NT2/D1 (cell line): ENCODE data around the gene MALSU1.

ENCODE experiments used
- SUZ12 ChIP-seq: IDR thresholded peaks from 2 replicates; pipeline ENCODE4 v1.6.1; 2011; ENCODE audit not compliant: insufficient read length, insufficient read depth; ENCODE audit errors: extremely low read depth
- YY1 ChIP-seq: IDR thresholded peaks from 2 replicates; pipeline ENCODE4 v1.6.1; 2011; ENCODE audit not compliant: insufficient read length, insufficient read depth
- ZNF274 ChIP-seq: IDR thresholded peaks from 2 replicates; pipeline ENCODE4 v1.6.1; 2011; ENCODE audit warnings: mild to moderate bottlenecking, low read depth, low read length

GRCh38 chr7:23298141-23298881 lies 828 bp upstream of the MALSU1 start:
- TF ChIP-seq YY1 (no peak), SUZ12 (no peak), ZNF274 (no peak)
